HepG2 (cell line): ENCODE data around the gene CACNA1G. TPM values are rescaled to one million over a fixed set of nuclear protein-coding genes. Genes with fewer than 3 reads are reported as not detected.

Source experiments
- ARNT ChIP-seq: fragments of 450-650 bp; IDR thresholded peaks from 2 replicates; pipeline ENCODE4 v1.6.1; 2017
- CCAR2 ChIP-seq: fragments of 200-400 bp; formaldehyde crosslinking; optimal IDR thresholded peaks from 2 replicates; pipeline ENCODE3; 2018; ENCODE audit warnings: low read depth, mild to moderate bottlenecking, low read length, moderate library complexity
- CREB1 ChIP-seq, 2 experiments: fragments of 450-650 bp in 1 of 2; IDR thresholded peaks; 2 replicates each; pipeline ENCODE4 v1.6.1; 2016 to 2017; ENCODE audit warnings: control low read depth in 1 of 2, mild to moderate bottlenecking in 1 of 2, missing compliant biosample characterization in 1 of 2, missing genetic modification characterization in 1 of 2
- DBP ChIP-seq: sonication (generic); formaldehyde crosslinking; IDR thresholded peaks from 2 replicates; pipeline ENCODE4 v1.4.0; 2020; ENCODE audit warnings: missing genetic modification reagents; ENCODE audit errors: not compliant biosample characterization
- FOXC1 ChIP-seq: sonication (generic); formaldehyde crosslinking; IDR thresholded peaks from 2 replicates; pipeline ENCODE4 v1.8.0; 2022; ENCODE audit warnings: mild to moderate bottlenecking, missing genetic modification reagents, borderline replicate concordance
- KDM2A ChIP-seq: sonication (generic); formaldehyde crosslinking; IDR thresholded peaks from 2 replicates; pipeline ENCODE4 v1.4.0; 2020; ENCODE audit warnings: low read depth, missing genetic modification reagents, borderline replicate concordance
- KLF15 ChIP-seq: sonication (generic); formaldehyde crosslinking; IDR thresholded peaks from 2 replicates; pipeline ENCODE4 v1.8.1; 2023; ENCODE audit warnings: borderline replicate concordance, mild to moderate bottlenecking, inconsistent platforms, missing genetic modification reagents, mixed read lengths
- MTA1 ChIP-seq: sonication (generic); formaldehyde crosslinking; IDR thresholded peaks from 2 replicates; pipeline ENCODE4 v1.4.0; 2020; ENCODE audit warnings: missing genetic modification reagents, mild to moderate bottlenecking, borderline replicate concordance
- PCBP2 ChIP-seq: fragments of 200-400 bp; formaldehyde crosslinking; optimal IDR thresholded peaks from 2 replicates; pipeline ENCODE3; 2018; ENCODE audit warnings: low read length, low read depth; ENCODE audit not compliant: poor library complexity, severe bottlenecking
- RARG ChIP-seq: sonication (generic); formaldehyde crosslinking; IDR thresholded peaks from 2 replicates; pipeline ENCODE4 v1.4.0; 2020; ENCODE audit warnings: low read depth, mild to moderate bottlenecking, missing genetic modification reagents
- YEATS2 ChIP-seq: sonication (generic); formaldehyde crosslinking; IDR thresholded peaks from 2 replicates; pipeline ENCODE4 v1.4.0; 2020; ENCODE audit warnings: missing genetic modification reagents, borderline replicate concordance
- ZBTB2 ChIP-seq: sonication (generic); formaldehyde crosslinking; IDR thresholded peaks from 2 replicates; pipeline ENCODE4 v1.8.0; 2022; ENCODE audit warnings: low read depth, missing genetic modification reagents
- ZNF337 ChIP-seq: sonication (generic); formaldehyde crosslinking; IDR thresholded peaks from 2 replicates; pipeline ENCODE4 v1.5.1; 2020; ENCODE audit warnings: missing genetic modification reagents, low read depth, mild to moderate bottlenecking, borderline replicate concordance
- ZNF34 ChIP-seq: sonication (generic); formaldehyde crosslinking; IDR thresholded peaks from 2 replicates; pipeline ENCODE4 v1.4.0; 2020; ENCODE audit warnings: mild to moderate bottlenecking, missing genetic modification reagents, borderline replicate concordance
- ZNF367 ChIP-seq: sonication (generic); formaldehyde crosslinking; IDR thresholded peaks from 2 replicates; pipeline ENCODE4 v1.4.0; 2020; ENCODE audit warnings: missing genetic modification reagents, borderline replicate concordance
- ZNF460 ChIP-seq: sonication (generic); formaldehyde crosslinking; IDR thresholded peaks from 2 replicates; pipeline ENCODE4 v1.5.1; 2020; ENCODE audit warnings: missing genetic modification reagents, mild to moderate bottlenecking, borderline replicate concordance
- ZNF549 ChIP-seq: sonication (generic); formaldehyde crosslinking; IDR thresholded peaks from 2 replicates; pipeline ENCODE4 v1.5.0; 2020; ENCODE audit warnings: missing genetic modification reagents
- ZNF747 ChIP-seq: sonication (generic); formaldehyde crosslinking; IDR thresholded peaks from 2 replicates; pipeline ENCODE4 v1.8.1; 2023; ENCODE audit warnings: missing genetic modification reagents, mild to moderate bottlenecking, borderline replicate concordance
- ZNF816 ChIP-seq: sonication (generic); formaldehyde crosslinking; IDR thresholded peaks from 2 replicates; pipeline ENCODE4 v1.8.0; 2022; ENCODE audit warnings: missing genetic modification reagents, mild to moderate bottlenecking, borderline replicate concordance
- polyA plus RNA-seq, 8 experiments: library from polyadenylated mRNA; depleted of rRNA in 3 of 8; stranded (reverse) in 7 of 8; unstranded in 1 of 8; fragments of >200 nt; fragmentation: Illumina TruSeq in 4 of 8; extraction: Trizol in 4 of 8; gene quantifications; 2 replicates each; pipeline versions ENCODE4 v1.2.1 to v1.2.3, GENCODE V29; 2011 to 2016; ENCODE audit warnings: low read depth in 4 of 8, missing spikeins in 1 of 8, mixed read lengths in 1 of 8; ENCODE audit not compliant: insufficient read depth in 1 of 8
- total RNA-seq, 5 experiments: library from RNA; depleted of rRNA; stranded (reverse); fragments of >200 nt; fragmentation: Illumina TruSeq; extraction: Trizol; gene quantifications; 2 replicates each; pipeline ENCODE4 v1.2.3, GENCODE V29; 2016; ENCODE audit warnings: low read depth in 1 of 5
- TF ChIP-seq, protein P1 (sequence below): sonication (generic); formaldehyde crosslinking; IDR thresholded peaks from 2 replicates; pipeline ENCODE4 v1.4.0; 2020; ENCODE audit warnings: missing genetic modification reagents
- TF ChIP-seq, protein P2 (sequence below): sonication (generic); formaldehyde crosslinking; conservative IDR thresholded peaks from 2 replicates; pipeline ENCODE4 v1.8.0; 2022; ENCODE audit warnings: missing genetic modification reagents

CACNA1G gene
- total and polyA plus RNA-seq, 2 of the 13 experiments (the other 11 are each of a cell fraction or from before 2014, with no cell fraction given), result 0.02 TPM; not detected in 1

DNA sequence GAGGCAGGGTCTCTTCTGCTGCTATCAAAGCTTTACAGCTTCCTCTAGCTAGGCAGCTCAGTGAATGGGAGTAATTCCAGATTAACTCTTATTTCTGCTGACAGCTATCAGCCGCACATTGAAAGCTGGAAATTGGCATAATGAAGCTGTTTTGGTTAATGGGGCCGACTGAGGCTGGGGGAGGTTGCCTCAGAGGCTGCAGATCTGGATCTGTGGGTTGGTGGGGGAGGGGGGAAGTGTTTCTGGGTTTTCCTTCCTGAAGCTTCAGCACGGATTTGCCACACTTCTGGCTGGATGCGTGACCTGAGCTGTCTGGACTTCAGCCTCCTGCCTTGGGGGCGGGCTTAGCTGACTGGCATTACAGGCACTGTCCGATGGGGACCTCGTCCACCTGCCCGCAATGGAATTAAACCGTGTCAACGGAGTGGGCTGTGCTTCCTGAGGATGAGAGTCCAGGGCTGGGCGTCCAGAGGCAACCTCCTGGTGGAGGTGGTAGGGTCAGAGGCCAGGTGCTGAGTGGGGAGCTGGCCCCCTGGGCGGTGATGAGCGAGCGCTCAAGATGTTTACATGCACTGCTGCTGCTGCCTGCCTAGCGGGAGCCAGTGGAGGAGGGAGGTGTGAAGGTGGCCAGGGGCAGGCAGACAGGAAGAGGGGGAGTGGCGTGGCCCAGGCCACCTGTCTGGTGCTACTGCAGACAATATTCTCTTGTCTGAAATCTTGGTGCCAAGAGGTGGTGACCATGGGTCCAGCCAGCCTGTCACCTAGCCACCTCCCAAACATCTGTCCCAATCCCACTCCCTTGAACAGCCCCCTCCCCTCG is 67.5 kb downstream of the CACNA1G start (continued):
- TF ChIP-seq DBP (CRISPR knock-in tag) (no peak), ZNF337 (CRISPR knock-in tag) (no peak), YEATS2 (CRISPR knock-in tag) (peak; percentile 65; the same call in 1 of the 2 replicates), ARNT (no peak), ZBTB2 (peak; percentile 56; the same call in 1 of the 2 replicates), ZNF816 (CRISPR knock-in tag) (no peak; the same call in 1 of the 2 replicates), CCAR2 (no peak), ZNF34 (CRISPR knock-in tag) (no peak), PCBP2 (peak; percentile 13), MTA1 (CRISPR knock-in tag) (peak; percentile 98), ZNF367 (CRISPR knock-in tag) (no peak), KLF15 (CRISPR knock-in tag) (no peak), ZNF460 (CRISPR knock-in tag) (no peak), CREB1 (IDR thresholded peaks at IDR 0.05) (no peak), CREB1 (CRISPR knock-in tag; IDR thresholded peaks at IDR 0.05) (no peak), KDM2A (CRISPR knock-in tag) (peak; percentile 81), ZNF747 (0 out of 2 replicates have a peak, but pooled peaks have one; percentile 63), RARG (CRISPR knock-in tag) (no peak), ZNF549 (CRISPR knock-in tag) (no peak), FOXC1 (CRISPR knock-in tag) (peak; percentile 76; the same call in 1 of the 2 replicates)
- TF ChIP-seq, protein P1, sequence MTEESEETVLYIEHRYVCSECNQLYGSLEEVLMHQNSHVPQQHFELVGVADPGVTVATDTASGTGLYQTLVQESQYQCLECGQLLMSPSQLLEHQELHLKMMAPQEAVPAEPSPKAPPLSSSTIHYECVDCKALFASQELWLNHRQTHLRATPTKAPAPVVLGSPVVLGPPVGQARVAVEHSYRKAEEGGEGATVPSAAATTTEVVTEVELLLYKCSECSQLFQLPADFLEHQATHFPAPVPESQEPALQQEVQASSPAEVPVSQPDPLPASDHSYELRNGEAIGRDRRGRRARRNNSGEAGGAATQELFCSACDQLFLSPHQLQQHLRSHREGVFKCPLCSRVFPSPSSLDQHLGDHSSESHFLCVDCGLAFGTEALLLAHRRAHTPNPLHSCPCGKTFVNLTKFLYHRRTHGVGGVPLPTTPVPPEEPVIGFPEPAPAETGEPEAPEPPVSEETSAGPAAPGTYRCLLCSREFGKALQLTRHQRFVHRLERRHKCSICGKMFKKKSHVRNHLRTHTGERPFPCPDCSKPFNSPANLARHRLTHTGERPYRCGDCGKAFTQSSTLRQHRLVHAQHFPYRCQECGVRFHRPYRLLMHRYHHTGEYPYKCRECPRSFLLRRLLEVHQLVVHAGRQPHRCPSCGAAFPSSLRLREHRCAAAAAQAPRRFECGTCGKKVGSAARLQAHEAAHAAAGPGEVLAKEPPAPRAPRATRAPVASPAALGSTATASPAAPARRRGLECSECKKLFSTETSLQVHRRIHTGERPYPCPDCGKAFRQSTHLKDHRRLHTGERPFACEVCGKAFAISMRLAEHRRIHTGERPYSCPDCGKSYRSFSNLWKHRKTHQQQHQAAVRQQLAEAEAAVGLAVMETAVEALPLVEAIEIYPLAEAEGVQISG (CRISPR knock-in tag), result peak; percentile 51; the same call in 1 of the 2 replicates
- TF ChIP-seq, protein P2, sequence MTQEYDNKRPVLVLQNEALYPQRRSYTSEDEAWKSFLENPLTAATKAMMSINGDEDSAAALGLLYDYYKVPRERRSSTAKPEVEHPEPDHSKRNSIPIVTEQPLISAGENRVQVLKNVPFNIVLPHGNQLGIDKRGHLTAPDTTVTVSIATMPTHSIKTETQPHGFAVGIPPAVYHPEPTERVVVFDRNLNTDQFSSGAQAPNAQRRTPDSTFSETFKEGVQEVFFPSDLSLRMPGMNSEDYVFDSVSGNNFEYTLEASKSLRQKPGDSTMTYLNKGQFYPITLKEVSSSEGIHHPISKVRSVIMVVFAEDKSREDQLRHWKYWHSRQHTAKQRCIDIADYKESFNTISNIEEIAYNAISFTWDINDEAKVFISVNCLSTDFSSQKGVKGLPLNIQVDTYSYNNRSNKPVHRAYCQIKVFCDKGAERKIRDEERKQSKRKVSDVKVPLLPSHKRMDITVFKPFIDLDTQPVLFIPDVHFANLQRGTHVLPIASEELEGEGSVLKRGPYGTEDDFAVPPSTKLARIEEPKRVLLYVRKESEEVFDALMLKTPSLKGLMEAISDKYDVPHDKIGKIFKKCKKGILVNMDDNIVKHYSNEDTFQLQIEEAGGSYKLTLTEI (CRISPR knock-in tag), result no peak
